K562 (cell line): ENCODE results near the gene MYL12B. TPM values are rescaled to one million over a fixed set of nuclear protein-coding genes. Genes with fewer than 3 reads are reported as not detected.

ENCODE experiments used
- ATF7 ChIP-seq: fragments of 450-650 bp; IDR thresholded peaks from 2 replicates; pipeline ENCODE4 v1.7.1; 2014; ENCODE audit warnings: mild to moderate bottlenecking, moderate library complexity
- BHLHE40 ChIP-seq: IDR thresholded peaks from 2 replicates; pipeline ENCODE4 v1.6.1; 2011; ENCODE audit warnings: low read length, improper control_type of control experiment
- BRD4 ChIP-seq: fragments of 200-600 bp; sonication (generic); IDR thresholded peaks from 2 replicates; pipeline ENCODE4 v1.6.1; 2017; ENCODE audit warnings: inconsistent platforms
- GTF2F1 ChIP-seq: IDR thresholded peaks from 2 replicates; pipeline ENCODE4 v1.6.1; 2011; ENCODE audit warnings: low read depth, low read length, improper control_type of control experiment
- HMGN3 ChIP-seq: IDR thresholded peaks from 2 replicates; pipeline ENCODE4 v1.6.1; 2011; ENCODE audit warnings: borderline replicate concordance, low read depth, mild to moderate bottlenecking, mixed read lengths, low read length; ENCODE audit not compliant: insufficient read length; ENCODE audit errors: extremely low read depth
- LEF1 ChIP-seq: fragments of 450-650 bp; IDR thresholded peaks from 2 replicates; pipeline ENCODE4 v1.6.1; 2016; ENCODE audit warnings: mild to moderate bottlenecking
- NELFE ChIP-seq: IDR thresholded peaks from 2 replicates; pipeline ENCODE4 v1.6.1; 2011; ENCODE audit warnings: mild to moderate bottlenecking; ENCODE audit not compliant: insufficient read depth, insufficient read length
- RHOXF2B ChIP-seq: fragments of 250-450 bp; sonication (Bioruptor Pico); conservative IDR thresholded peaks from 2 replicates; pipeline ENCODE4 v1.5.1; 2021
- SMARCB1 ChIP-seq: IDR thresholded peaks from 2 replicates; pipeline ENCODE4 v1.6.1; 2011; ENCODE audit warnings: improper control_type of control experiment, low read depth; ENCODE audit not compliant: insufficient read length
- TCF7 ChIP-seq: sonication (generic); IDR thresholded peaks from 2 replicates; pipeline ENCODE4 v1.6.1; 2016; ENCODE audit warnings: antibody characterized with exemption, borderline replicate concordance
- ZFX ChIP-seq: sonication (generic); formaldehyde crosslinking; IDR thresholded peaks from 2 replicates; pipeline ENCODE4 v1.8.0; 2022; ENCODE audit warnings: mild to moderate bottlenecking, missing genetic modification reagents, moderate library complexity
- ZNF133 ChIP-seq: fragments of 250-450 bp; sonication (Bioruptor Pico); IDR thresholded peaks from 2 replicates; pipeline ENCODE4 v1.4.0; 2020; ENCODE audit warnings: mild to moderate bottlenecking
- ZNF143 ChIP-seq: sonication (generic); formaldehyde crosslinking; IDR thresholded peaks from 2 replicates; pipeline ENCODE4 v1.9.0; 2022; ENCODE audit warnings: mild to moderate bottlenecking, missing genetic modification reagents
- ZNF146 ChIP-seq: IDR thresholded peaks from one replicate; pipeline ENCODE4 v1.6.1; 2018; ENCODE audit warnings: missing compliant biosample characterization; ENCODE audit not compliant: unreplicated experiment
- ZNF75A ChIP-seq: fragments of 450-650 bp; formaldehyde crosslinking; IDR thresholded peaks from 2 replicates; pipeline ENCODE4 v1.4.0; 2020; ENCODE audit warnings: mild to moderate bottlenecking
- polyA plus RNA-seq, 8 experiments: library from polyadenylated mRNA; depleted of rRNA in 4 of 8; stranded (reverse) in 5 of 8; unstranded in 3 of 8; fragments of >200 nt; fragmentation: Nextera tagmentation in 2 of 8; fragmentation: Illumina TruSeq in 1 of 8; extraction: Ambion mirVana in 2 of 8; extraction: Trizol in 1 of 8; gene quantifications; 2 replicates each; pipeline versions ENCODE4 v1.2.1 to v1.2.3, GENCODE V29; 2011 to 2014; ENCODE audit warnings: inconsistent platforms in 1 of 8, missing spikeins in 1 of 8
- total RNA-seq, 7 experiments: library from RNA; depleted of rRNA in 6 of 7; stranded (reverse); fragments of >200 nt in 6 of 7; fragmentation: Illumina TruSeq in 2 of 7; extraction: Trizol in 2 of 7; gene quantifications; 2 replicates each; pipeline versions ENCODE4 v1.2.1 to v1.2.3, GENCODE V29; 2011 to 2021; ENCODE audit warnings: low replicate concordance in 1 of 7
- TF ChIP-seq, protein P1 (sequence below): sonication (generic); formaldehyde crosslinking; IDR thresholded peaks from 2 replicates; pipeline ENCODE4 v1.8.0; 2023; ENCODE audit warnings: mild to moderate bottlenecking, missing genetic modification reagents
- TF ChIP-seq, protein P2 (sequence below), 2 experiments: fragments of 200-800 bp in 1 of 2; sonication (Bioruptor generic) in 1 of 2; sonication (generic) in 1 of 2; formaldehyde crosslinking in 1 of 2; IDR thresholded peaks in 1 of 2; conservative IDR thresholded peaks in 1 of 2; 2 replicates each; pipeline versions ENCODE4 v1.5.0 to v1.6.1; 2016 to 2020; ENCODE audit warnings: missing compliant biosample characterization in 1 of 2, missing genetic modification characterization in 1 of 2, missing genetic modification reagents in 1 of 2
- TF ChIP-seq, protein P3 (sequence below): IDR thresholded peaks from 2 replicates; pipeline ENCODE4 v1.6.1; 2011; ENCODE audit not compliant: insufficient read length; ENCODE audit errors: extremely low read depth
- TF ChIP-seq, protein P4 (sequence below): fragments of 450-650 bp; formaldehyde crosslinking; IDR thresholded peaks from 2 replicates; pipeline ENCODE4 v1.4.0; 2020; ENCODE audit warnings: mild to moderate bottlenecking, mixed read lengths

MYL12B gene
- total and polyA plus RNA-seq, 9 of the 15 experiments (the other 6 are each of a cell fraction or from before 2014, with no cell fraction given), result 220 to 995 (median 463) TPM

DNA sequence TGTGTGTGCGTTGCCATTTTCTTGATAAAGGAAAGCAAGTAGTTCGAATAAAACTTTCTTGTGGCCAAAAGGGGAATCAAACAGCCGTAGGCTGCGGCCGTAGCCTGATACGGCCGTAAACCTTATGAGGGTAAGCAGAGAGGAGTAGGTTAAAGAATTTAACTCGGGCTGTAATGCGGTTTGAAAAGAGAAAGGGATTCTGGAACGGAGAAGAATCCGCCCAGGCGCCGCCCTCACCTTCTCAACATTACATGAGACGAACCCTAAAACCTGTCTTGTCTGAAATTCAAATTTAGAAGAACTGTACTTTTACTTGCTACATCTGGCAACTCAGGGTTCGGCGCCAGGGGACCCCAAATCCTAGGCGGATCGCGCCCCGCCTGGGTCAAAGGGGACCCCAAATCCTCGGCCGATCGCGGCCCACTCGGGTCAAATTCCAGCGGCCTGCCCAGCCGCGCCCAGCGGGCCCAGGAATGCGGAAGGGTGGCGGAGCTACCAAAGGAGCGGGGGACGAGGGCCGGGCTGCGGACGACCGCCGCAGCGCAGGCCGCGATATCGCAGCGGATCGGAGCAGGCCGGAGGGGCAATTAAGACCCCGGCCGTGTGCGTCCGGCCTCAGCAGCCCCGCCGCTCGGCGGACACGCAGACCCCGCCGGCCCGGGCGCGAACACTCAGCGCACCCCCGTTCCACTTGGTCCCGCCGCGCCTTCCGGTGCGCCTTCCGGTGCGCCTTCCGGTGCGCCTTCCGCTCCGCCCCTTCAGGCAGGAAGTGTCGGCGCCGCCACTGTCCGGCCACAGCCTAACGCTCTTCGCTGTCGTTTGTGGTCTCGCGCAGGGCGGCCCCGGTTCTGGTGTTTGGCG, at the start of gene MYL12B (continued):
- TF ChIP-seq BHLHE40 (peak; percentile 92), ZFX (CRISPR knock-in tag) (no peak), ZNF143 (CRISPR knock-in tag) (no peak; the same call in 1 of the 2 replicates), LEF1 (peak; percentile 27; the same call in 1 of the 2 replicates), NELFE (no peak), BRD4 (no peak), HMGN3 (peak; percentile 93), GTF2F1 (peak; percentile 58; the same call in 1 of the 2 replicates), ZNF133 (no peak), TCF7 (0 out of 2 replicates have a peak, but pooled peaks have one; percentile 52), ZNF75A (CRISPR knock-in tag) (no peak), RHOXF2B (CRISPR knock-in tag) (no peak), SMARCB1 (no peak), ZNF146 (CRISPR knock-in tag) (no peak), ATF7 (peak; percentile 100)
- TF ChIP-seq, protein P1, sequence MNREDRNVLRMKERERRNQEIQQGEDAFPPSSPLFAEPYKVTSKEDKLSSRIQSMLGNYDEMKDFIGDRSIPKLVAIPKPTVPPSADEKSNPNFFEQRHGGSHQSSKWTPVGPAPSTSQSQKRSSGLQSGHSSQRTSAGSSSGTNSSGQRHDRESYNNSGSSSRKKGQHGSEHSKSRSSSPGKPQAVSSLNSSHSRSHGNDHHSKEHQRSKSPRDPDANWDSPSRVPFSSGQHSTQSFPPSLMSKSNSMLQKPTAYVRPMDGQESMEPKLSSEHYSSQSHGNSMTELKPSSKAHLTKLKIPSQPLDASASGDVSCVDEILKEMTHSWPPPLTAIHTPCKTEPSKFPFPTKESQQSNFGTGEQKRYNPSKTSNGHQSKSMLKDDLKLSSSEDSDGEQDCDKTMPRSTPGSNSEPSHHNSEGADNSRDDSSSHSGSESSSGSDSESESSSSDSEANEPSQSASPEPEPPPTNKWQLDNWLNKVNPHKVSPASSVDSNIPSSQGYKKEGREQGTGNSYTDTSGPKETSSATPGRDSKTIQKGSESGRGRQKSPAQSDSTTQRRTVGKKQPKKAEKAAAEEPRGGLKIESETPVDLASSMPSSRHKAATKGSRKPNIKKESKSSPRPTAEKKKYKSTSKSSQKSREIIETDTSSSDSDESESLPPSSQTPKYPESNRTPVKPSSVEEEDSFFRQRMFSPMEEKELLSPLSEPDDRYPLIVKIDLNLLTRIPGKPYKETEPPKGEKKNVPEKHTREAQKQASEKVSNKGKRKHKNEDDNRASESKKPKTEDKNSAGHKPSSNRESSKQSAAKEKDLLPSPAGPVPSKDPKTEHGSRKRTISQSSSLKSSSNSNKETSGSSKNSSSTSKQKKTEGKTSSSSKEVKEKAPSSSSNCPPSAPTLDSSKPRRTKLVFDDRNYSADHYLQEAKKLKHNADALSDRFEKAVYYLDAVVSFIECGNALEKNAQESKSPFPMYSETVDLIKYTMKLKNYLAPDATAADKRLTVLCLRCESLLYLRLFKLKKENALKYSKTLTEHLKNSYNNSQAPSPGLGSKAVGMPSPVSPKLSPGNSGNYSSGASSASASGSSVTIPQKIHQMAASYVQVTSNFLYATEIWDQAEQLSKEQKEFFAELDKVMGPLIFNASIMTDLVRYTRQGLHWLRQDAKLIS (CRISPR knock-in tag), result peak; percentile 59
- TF ChIP-seq, protein P2, sequence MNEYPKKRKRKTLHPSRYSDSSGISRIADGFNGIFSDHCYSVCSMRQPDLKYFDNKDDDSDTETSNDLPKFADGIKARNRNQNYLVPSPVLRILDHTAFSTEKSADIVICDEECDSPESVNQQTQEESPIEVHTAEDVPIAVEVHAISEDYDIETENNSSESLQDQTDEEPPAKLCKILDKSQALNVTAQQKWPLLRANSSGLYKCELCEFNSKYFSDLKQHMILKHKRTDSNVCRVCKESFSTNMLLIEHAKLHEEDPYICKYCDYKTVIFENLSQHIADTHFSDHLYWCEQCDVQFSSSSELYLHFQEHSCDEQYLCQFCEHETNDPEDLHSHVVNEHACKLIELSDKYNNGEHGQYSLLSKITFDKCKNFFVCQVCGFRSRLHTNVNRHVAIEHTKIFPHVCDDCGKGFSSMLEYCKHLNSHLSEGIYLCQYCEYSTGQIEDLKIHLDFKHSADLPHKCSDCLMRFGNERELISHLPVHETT (CRISPR knock-in tag; conservative IDR thresholded peaks at IDR 0.05 in 1 of 2, IDR thresholded peaks at IDR 0.05 in 1 of 2), result peak in 1 of 2 experiments; percentile 49; a peak in 2 of 4 replicates
- TF ChIP-seq, protein P3, sequence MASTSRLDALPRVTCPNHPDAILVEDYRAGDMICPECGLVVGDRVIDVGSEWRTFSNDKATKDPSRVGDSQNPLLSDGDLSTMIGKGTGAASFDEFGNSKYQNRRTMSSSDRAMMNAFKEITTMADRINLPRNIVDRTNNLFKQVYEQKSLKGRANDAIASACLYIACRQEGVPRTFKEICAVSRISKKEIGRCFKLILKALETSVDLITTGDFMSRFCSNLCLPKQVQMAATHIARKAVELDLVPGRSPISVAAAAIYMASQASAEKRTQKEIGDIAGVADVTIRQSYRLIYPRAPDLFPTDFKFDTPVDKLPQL, result no peak
- TF ChIP-seq, protein P4, sequence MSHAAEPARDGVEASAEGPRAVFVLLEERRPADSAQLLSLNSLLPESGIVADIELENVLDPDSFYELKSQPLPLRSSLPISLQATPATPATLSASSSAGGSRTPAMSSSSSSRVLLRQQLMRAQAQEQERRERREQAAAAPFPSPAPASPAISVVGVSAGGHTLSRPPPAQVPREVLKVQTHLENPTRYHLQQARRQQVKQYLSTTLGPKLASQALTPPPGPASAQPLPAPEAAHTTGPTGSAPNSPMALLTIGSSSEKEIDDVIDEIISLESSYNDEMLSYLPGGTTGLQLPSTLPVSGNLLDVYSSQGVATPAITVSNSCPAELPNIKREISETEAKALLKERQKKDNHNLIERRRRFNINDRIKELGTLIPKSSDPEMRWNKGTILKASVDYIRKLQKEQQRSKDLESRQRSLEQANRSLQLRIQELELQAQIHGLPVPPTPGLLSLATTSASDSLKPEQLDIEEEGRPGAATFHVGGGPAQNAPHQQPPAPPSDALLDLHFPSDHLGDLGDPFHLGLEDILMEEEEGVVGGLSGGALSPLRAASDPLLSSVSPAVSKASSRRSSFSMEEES, result no peak
